CD4-positive, alpha-beta T cell (primary cell): ENCODE data around the gene NKTR. TPM values are rescaled to one million over a fixed set of nuclear protein-coding genes. Genes with fewer than 3 reads are reported as not detected.

Source experiments
- ATAC-seq: fragments of 200-7000 bp; cut with Tn5 transposase; one replicate; pipeline ENCODE4 v1.10.0; 2022; ENCODE audit warnings: mild to moderate bottlenecking; ENCODE audit not compliant: poor library complexity
- CTCF ChIA-PET: fragments of 350-600 bp; sonication (Branson Sonifier 250); formaldehyde crosslinking; loops from one replicate; lab custom pipeline; 2021; ENCODE audit warnings: antibody characterized with exemption, inconsistent platforms; lab: Charles Lee
- POLR2A ChIA-PET: fragments of 350-600 bp; sonication (Branson Sonifier 250); formaldehyde crosslinking; loops from one replicate; lab custom pipeline; 2021; ENCODE audit warnings: antibody characterized with exemption, inconsistent platforms; lab: Charles Lee
- DNase-seq, 14 experiments: peaks; one replicate each; pipeline ENCODE4 v3.0.0-alpha.2; 2013 to 2020; ENCODE audit warnings: mixed read lengths in 2 of 14
- H3K27ac ChIP-seq, 2 donors: one replicate each; pipeline versions ENCODE4 v1.5.1 to v1.7.0; 2013; ENCODE audit warnings: low read length in 2 of 2, low read depth in 1 of 2, mild to moderate bottlenecking in 1 of 2
- H3K27me3 ChIP-seq, 2 experiments: 1 replicate in 1 of 2; 2 replicates in 1 of 2; pipeline versions ENCODE4 v1.6.1 to v1.7.0; 2013; ENCODE audit warnings: low read length in 2 of 2, control low read depth in 1 of 2, mild to moderate bottlenecking in 1 of 2, moderate library complexity in 1 of 2; ENCODE audit not compliant: insufficient read depth in 2 of 2, control insufficient read depth in 1 of 2
- H3K36me3 ChIP-seq: one replicate; pipeline ENCODE4 v1.6.1; 2013; ENCODE audit warnings: low read length, control low read depth; ENCODE audit not compliant: insufficient read depth
- H3K4me1 ChIP-seq: one replicate; pipeline ENCODE4 v1.6.1; 2013; ENCODE audit warnings: low read length, control low read depth; ENCODE audit not compliant: insufficient read depth
- H3K4me3 ChIP-seq: one replicate; pipeline ENCODE4 v1.5.1; 2013; ENCODE audit warnings: mild to moderate bottlenecking, low read length, moderate library complexity
- H3K9me3 ChIP-seq, 2 experiments: 1 replicate in 1 of 2; 2 replicates in 1 of 2; pipeline versions ENCODE4 v1.6.1 to v1.7.0; 2013; ENCODE audit warnings: low read length in 2 of 2, mild to moderate bottlenecking in 2 of 2, control low read depth in 1 of 2, moderate library complexity in 1 of 2; ENCODE audit not compliant: control insufficient read depth in 1 of 2, insufficient read depth in 1 of 2
- H3K27ac Mint-ChIP-seq: one replicate; pipeline ENCODE4 v1.8.0; 2020; ENCODE audit warnings: mixed read lengths
- H3K27me3 Mint-ChIP-seq: one replicate; pipeline ENCODE4 v1.8.0; 2021; ENCODE audit warnings: mixed read lengths
- H3K36me3 Mint-ChIP-seq: one replicate; pipeline ENCODE4 v1.8.0; 2021; ENCODE audit warnings: low read depth, mixed read lengths
- H3K4me1 Mint-ChIP-seq: one replicate; pipeline ENCODE4 v1.8.0; 2021; ENCODE audit warnings: low read depth, mixed read lengths
- H3K4me3 Mint-ChIP-seq: one replicate; pipeline ENCODE4 v1.8.0; 2020; ENCODE audit warnings: mild to moderate bottlenecking, mixed read lengths
- H3K9me3 Mint-ChIP-seq: one replicate; pipeline ENCODE4 v1.8.0; 2020; ENCODE audit warnings: mixed read lengths
- CTCF ChIP-seq: fragments of 200-600 bp; IDR thresholded peaks from one replicate; pipeline ENCODE4 v1.8.0; 2022; ENCODE audit warnings: antibody characterized with exemption, mild to moderate bottlenecking
- intact Hi-C, 2 experiments: fragments of 100-400 bp; cut with DNase I in 1 of 2; cut with micrococcal nuclease in 1 of 2; formaldehyde crosslinking; loops; one replicate each; pipeline versions ENCODE4 v1.15.1 to v1.9.0; 2023 to 2025; cut with DNase I, micrococcal nuclease
- total RNA-seq, 174 experiments: library from RNA in 2 of 174; stranded (reverse) in 2 of 174; gene quantifications; one replicate each; pipeline ENCODE4 v1.2.3 and lab custom pipeline; 2021 to 2026

Gene NKTR
- total RNA-seq, 2 experiments from 2014 or later = 236 to 249 TPM

GRCh38 chr3:42557854-42558253 is 42.6 kb upstream of the NKTR start:
- ChIA-PET POLR2A (interaction anchor here (2.3 kb wide), 1 partner anchor 56 kb away, joined by 6 read pairs; no protein-coding TSS in a partner anchor), CTCF (no interaction called here)
- no peak overlapping the region for H3K4me3 Mint-ChIP-seq
- Histone ChIP-seq H3K9me3 (no peaks in the 10 kb centered on the region), H3K27me3 (no peaks in the 10 kb centered on the region), H3K36me3 (peaks cover 61% of the 10 kb centered on the region), H3K4me3 (no peak overlapping the region), H3K27ac (no peak overlapping the region), H3K4me1 (peaks cover 41% of the 10 kb centered on the region)
- intact Hi-C loops = loop anchor here (1.0 to 5.0 kb wide), 7 partner anchors 20 to 311 kb away; partner anchors contain the start of genes NKTR (in 1 of the 2) and VIPR1 (in 1 of the 2)
- H3K4me1 Mint-ChIP-seq = peaks cover 46% of the 10 kb centered on the region
- peak overlapping the region; percentile 92 for H3K27ac Mint-ChIP-seq
- no peaks in the 10 kb centered on the region for H3K27me3 Mint-ChIP-seq
- ATAC-seq = peak; percentile 15
- no peaks in the 10 kb centered on the region for H3K9me3 Mint-ChIP-seq
- peak in 12 of 14 experiments; percentile 12 to 75 (median 32) for DNase-seq
- peak; percentile 80 for TF ChIP-seq CTCF
- H3K36me3 Mint-ChIP-seq = peaks cover 80% of the 10 kb centered on the region

GRCh38 chr3:42562047-42562907 is 38.2 kb upstream of the NKTR start:
- ATAC-seq = no peak
- peaks cover 85% of the 10 kb centered on the region for H3K36me3 Mint-ChIP-seq
- H3K4me3 ChIP-seq = no peak overlapping the region
- H3K27me3 ChIP-seq = no peaks in the 10 kb centered on the region
- H3K9me3 ChIP-seq = no peaks in the 10 kb centered on the region
- intact Hi-C loops = loop anchor here in 1 of 2 experiments (2.0 kb wide), 1 partner anchor 15 kb away; no protein-coding TSS in a partner anchor
- TF ChIP-seq CTCF = no peak
- H3K9me3 Mint-ChIP-seq = no peaks in the 10 kb centered on the region
- H3K27me3 Mint-ChIP-seq = no peaks in the 10 kb centered on the region
- ChIA-PET CTCF (interaction anchor here (1.0 kb wide), 1 partner anchor 15 kb away, joined by 7 read pairs; no protein-coding TSS in a partner anchor), POLR2A (no interaction called here)
- H3K4me1 ChIP-seq = peaks cover 3% of the 10 kb centered on the region
- DNase-seq = no peak
- H3K27ac ChIP-seq = no peak overlapping the region
- no peak overlapping the region for H3K27ac Mint-ChIP-seq
- peaks cover 70% of the 10 kb centered on the region for H3K36me3 ChIP-seq
- peaks cover 12% of the 10 kb centered on the region for H3K4me1 Mint-ChIP-seq
- no peak overlapping the region for H3K4me3 Mint-ChIP-seq

GRCh38 chr3:42569593-42570142 is 30.8 kb upstream of the NKTR start:
- CTCF ChIA-PET = no interaction called here

More at GRCh38 chr3:42569593-42570142, 30.8 kb upstream of the NKTR start:
- Histone ChIP-seq H3K4me1 (no peaks in the 10 kb centered on the region), H3K27me3 (no peaks in the 10 kb centered on the region), H3K36me3 (peaks cover 60% of the 10 kb centered on the region), H3K4me3 (no peak overlapping the region), H3K9me3 (peaks cover 0 to 13% of the 10 kb centered on the region in 2 experiments), H3K27ac (no peak overlapping the region)
- intact Hi-C loops = loop anchor here in 1 of 2 experiments (5.0 kb wide), 1 partner anchor 38 kb away; no protein-coding TSS in a partner anchor
- Mint-ChIP-seq H3K36me3 (peaks cover 86% of the 10 kb centered on the region), H3K27ac (no peak overlapping the region), H3K4me3 (no peak overlapping the region), H3K9me3 (peaks cover 2% of the 10 kb centered on the region), H3K27me3 (no peaks in the 10 kb centered on the region), H3K4me1 (peaks cover 19% of the 10 kb centered on the region)
- ATAC-seq (no peak), DNase-seq (no peak)
- TF ChIP-seq CTCF = no peak
- POLR2A ChIA-PET = no interaction called here
